ENCODE data around the gene NRG3. TPM values are rescaled to one million over a fixed set of nuclear protein-coding genes. Genes with fewer than 3 reads are reported as not detected.

NRG3 gene
- total RNA-seq, 1 experiment from 2014 or later = 0.66 TPM

DNA sequence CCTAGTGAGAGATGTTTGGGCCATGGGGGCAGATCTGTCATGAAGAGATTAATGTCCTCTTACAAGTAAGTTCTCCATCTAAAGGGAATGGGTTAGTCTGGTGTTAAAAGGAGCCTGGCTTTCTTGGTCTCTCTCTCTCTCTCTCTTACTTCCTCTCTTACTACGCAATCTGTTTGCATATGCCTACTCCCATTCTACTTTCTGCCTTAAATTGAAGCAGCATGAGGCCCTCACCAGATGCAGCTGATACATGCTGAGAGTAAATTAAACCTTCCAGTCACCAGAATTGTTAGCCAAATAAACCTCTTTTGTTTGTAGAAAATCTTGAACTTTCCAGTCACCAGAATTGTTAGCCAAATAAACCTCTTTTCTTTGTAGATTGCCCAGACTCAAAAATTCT, 884.1 kb downstream of the NRG3 start:
- BruUV-seq (replicated peaks) = no TSS peak
- no peaks in the 10 kb centered on the region for H3K36me3 ChIP-seq (ENCODE audit: control insufficient read depth, insufficient read depth, low read length)
- no peak overlapping the region for H3K27ac Mint-ChIP-seq (ENCODE audit: unreplicated experiment)
- CTCF ChIA-PET = no interaction called here
- no peaks in the 10 kb centered on the region for H3K9me3 ChIP-seq
- no peaks in the 10 kb centered on the region for H3K27me3 ChIP-seq (replicated peaks; ENCODE audit: control insufficient read depth, insufficient read depth, low read length)
- POLR2A ChIA-PET = no interaction called here
- H3K4me1 ChIP-seq = no peaks in the 10 kb centered on the region; the same call in 1 of the 2 replicates
- peaks cover 7% of the 10 kb centered on the region for H3K4me1 Mint-ChIP-seq (ENCODE audit: low read depth, unreplicated experiment)
- peaks cover 11% of the 10 kb centered on the region for H3K9me3 Mint-ChIP-seq (ENCODE audit: unreplicated experiment)
- intact Hi-C loops (cut with micrococcal nuclease; ENCODE audit: unreplicated experiment) = no loop called here
- no peak for DNase-seq
- no peak overlapping the region for H3K4me3 Mint-ChIP-seq (ENCODE audit: unreplicated experiment)
- no peaks in the 10 kb centered on the region for H3K36me3 Mint-ChIP-seq (ENCODE audit: insufficient read depth, unreplicated experiment)
- TF ChIP-seq, protein P1, sequence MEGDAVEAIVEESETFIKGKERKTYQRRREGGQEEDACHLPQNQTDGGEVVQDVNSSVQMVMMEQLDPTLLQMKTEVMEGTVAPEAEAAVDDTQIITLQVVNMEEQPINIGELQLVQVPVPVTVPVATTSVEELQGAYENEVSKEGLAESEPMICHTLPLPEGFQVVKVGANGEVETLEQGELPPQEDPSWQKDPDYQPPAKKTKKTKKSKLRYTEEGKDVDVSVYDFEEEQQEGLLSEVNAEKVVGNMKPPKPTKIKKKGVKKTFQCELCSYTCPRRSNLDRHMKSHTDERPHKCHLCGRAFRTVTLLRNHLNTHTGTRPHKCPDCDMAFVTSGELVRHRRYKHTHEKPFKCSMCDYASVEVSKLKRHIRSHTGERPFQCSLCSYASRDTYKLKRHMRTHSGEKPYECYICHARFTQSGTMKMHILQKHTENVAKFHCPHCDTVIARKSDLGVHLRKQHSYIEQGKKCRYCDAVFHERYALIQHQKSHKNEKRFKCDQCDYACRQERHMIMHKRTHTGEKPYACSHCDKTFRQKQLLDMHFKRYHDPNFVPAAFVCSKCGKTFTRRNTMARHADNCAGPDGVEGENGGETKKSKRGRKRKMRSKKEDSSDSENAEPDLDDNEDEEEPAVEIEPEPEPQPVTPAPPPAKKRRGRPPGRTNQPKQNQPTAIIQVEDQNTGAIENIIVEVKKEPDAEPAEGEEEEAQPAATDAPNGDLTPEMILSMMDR (IDR thresholded peaks at IDR 0.05; ENCODE audit: insufficient read depth in 1 of 2, low read depth in 1 of 2, low read length in 1 of 2, severe bottlenecking in 1 of 2, unreplicated experiment in 1 of 2) = no peak
- H3K4me3 ChIP-seq (ENCODE audit: low read depth, low read length) = no peak overlapping the region
- H3K27me3 Mint-ChIP-seq (ENCODE audit: insufficient read depth, unreplicated experiment) = no peaks in the 10 kb centered on the region

DNA sequence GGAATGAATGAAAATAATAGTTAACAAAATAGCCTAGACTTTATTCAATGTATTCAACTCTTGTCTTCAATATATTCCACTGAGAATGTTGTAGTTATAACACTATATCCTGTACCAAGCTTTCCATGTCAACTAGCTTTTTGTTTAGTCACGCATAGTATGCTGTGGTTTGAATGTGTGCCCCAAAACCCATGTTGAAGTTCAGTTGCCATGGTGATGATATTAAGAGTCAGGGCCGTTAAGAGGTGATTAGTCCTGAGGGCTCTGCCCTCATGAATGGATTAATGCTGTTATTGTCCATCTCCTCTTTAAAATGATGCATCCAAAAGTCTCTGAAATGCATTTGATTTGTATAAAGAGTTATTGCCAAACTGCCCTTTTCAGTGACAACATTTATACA, 887.6 kb downstream of the NRG3 start:
- Histone ChIP-seq H3K27me3 (replicated peaks; ENCODE audit: control insufficient read depth, insufficient read depth, low read length) (no peaks in the 10 kb centered on the region), H3K9me3 (no peaks in the 10 kb centered on the region), H3K4me3 (ENCODE audit: low read depth, low read length) (no peak overlapping the region), H3K36me3 (ENCODE audit: control insufficient read depth, insufficient read depth, low read length) (no peaks in the 10 kb centered on the region), H3K4me1 (0 out of 2 replicates have a peak, but pooled peaks cover 5% of the 10 kb centered on the region)
- TF ChIP-seq, protein P1 (IDR thresholded peaks at IDR 0.05; ENCODE audit: insufficient read depth in 1 of 2, low read depth in 1 of 2, low read length in 1 of 2, severe bottlenecking in 1 of 2, unreplicated experiment in 1 of 2) = no peak
- CTCF ChIA-PET = no interaction called here
- no peaks in the 10 kb centered on the region for H3K27me3 Mint-ChIP-seq (ENCODE audit: insufficient read depth, unreplicated experiment)
- BruUV-seq (replicated peaks) = no TSS peak
- H3K9me3 Mint-ChIP-seq (ENCODE audit: unreplicated experiment) = peaks cover 36% of the 10 kb centered on the region
- H3K4me3 Mint-ChIP-seq (ENCODE audit: unreplicated experiment) = no peak overlapping the region
- POLR2A ChIA-PET = no interaction called here
- no peak for DNase-seq
- H3K4me1 Mint-ChIP-seq (ENCODE audit: low read depth, unreplicated experiment) = no peaks in the 10 kb centered on the region
- intact Hi-C loops (cut with micrococcal nuclease; ENCODE audit: unreplicated experiment) = no loop called here
- no peak overlapping the region for H3K27ac Mint-ChIP-seq (ENCODE audit: unreplicated experiment)
- no peaks in the 10 kb centered on the region for H3K36me3 Mint-ChIP-seq (ENCODE audit: insufficient read depth, unreplicated experiment)

DNA sequence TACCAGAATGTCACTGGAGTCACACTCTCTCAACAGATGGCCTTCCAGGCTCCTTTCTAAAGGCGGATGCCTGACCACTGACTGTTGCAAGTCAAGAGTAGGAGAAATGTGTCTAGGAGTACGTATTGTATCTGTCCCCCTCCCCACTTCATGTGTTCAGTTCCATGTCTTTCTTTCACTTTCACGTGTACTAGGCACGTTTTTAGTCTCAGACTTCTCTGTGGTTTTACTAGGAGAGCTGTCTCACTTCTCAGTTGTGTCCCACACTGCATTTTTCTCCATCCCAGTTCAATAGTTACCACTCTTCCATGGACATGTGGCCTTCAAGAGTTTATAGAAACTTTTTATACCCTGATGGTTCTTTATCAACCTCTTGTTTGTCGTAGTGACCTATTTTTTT, 893.0 kb downstream of the NRG3 start:
- intact Hi-C loops (cut with micrococcal nuclease; ENCODE audit: unreplicated experiment) = no loop called here
- TF ChIP-seq, protein P1 (IDR thresholded peaks at IDR 0.05; ENCODE audit: insufficient read depth in 1 of 2, low read depth in 1 of 2, low read length in 1 of 2, severe bottlenecking in 1 of 2, unreplicated experiment in 1 of 2) = no peak
- ChIA-PET CTCF (no interaction called here), POLR2A (no interaction called here)
- no TSS peak for BruUV-seq (replicated peaks)
- H3K27ac Mint-ChIP-seq (ENCODE audit: unreplicated experiment) = no peak overlapping the region
- H3K36me3 Mint-ChIP-seq (ENCODE audit: insufficient read depth, unreplicated experiment) = no peaks in the 10 kb centered on the region
- Histone ChIP-seq H3K9me3 (no peaks in the 10 kb centered on the region), H3K27me3 (replicated peaks; ENCODE audit: control insufficient read depth, insufficient read depth, low read length) (no peaks in the 10 kb centered on the region), H3K4me1 (0 out of 2 replicates have a peak, but pooled peaks cover 18% of the 10 kb centered on the region), H3K36me3 (ENCODE audit: control insufficient read depth, insufficient read depth, low read length) (no peaks in the 10 kb centered on the region), H3K4me3 (ENCODE audit: low read depth, low read length) (no peak overlapping the region)
- DNase-seq = no peak
- H3K4me1 Mint-ChIP-seq (ENCODE audit: low read depth, unreplicated experiment) = peaks cover 7% of the 10 kb centered on the region
- H3K27me3 Mint-ChIP-seq (ENCODE audit: insufficient read depth, unreplicated experiment) = no peaks in the 10 kb centered on the region
- peaks cover 48% of the 10 kb centered on the region for H3K9me3 Mint-ChIP-seq (ENCODE audit: unreplicated experiment)
- H3K4me3 Mint-ChIP-seq (ENCODE audit: unreplicated experiment) = no peak overlapping the region

All from Caco-2 (cell line).